SIG-M5 treated with dmso at 0.1 percent for 504 hours (cell line): ENCODE results near the gene DALRD3.

Experiments
- DNase-seq: peaks from one replicate; lab custom pipeline; 2025; ENCODE audit not compliant: unreplicated experiment; lab: John Stamatoyannopoulos, UW

The DALRD3 gene

DNA sequence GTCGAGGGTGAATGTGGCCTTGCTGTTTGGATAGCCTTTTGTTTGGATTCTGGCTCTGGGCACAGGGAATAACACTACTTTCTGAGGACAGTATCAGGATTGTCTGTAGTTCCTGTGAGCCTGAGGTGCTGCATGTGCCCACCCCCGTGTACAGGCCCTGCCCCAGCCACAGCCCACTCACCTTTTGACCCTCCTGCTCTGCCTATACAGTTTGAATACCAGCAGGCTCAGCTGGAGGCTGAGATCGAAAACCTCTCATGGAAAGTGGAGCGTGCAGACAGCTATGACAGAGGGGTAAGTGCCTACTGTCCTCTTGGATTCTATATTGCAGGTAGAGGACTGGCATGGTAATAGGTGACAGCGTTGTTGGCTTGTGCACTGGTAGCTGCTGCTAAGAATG, 35.7 kb downstream of the DALRD3 start:
- no peak for DNase-seq

DNA sequence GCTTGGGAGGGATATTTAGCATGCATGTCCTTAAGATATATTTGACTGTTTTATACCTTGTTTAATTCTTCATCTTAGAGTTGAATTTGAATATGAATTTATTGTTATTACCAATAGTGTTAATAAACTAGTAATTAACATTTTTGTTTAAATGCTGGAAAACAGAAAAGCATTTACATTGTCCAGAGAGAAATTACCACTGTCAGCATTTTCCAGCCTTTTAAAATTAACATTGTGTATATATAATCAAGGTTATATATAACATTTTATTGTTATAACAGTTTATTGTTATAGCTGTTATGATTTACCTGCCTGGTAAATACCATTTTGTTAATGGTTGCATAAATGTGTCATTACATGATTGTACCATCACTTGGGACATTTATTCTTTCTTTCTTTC, 36.4 kb downstream of the DALRD3 start:
- no peak for DNase-seq

GRCh38 chr3:48980295-48980694, 38.1 kb downstream of the DALRD3 start:
- DNase-seq: no peak

GRCh38 chr3:48979451-48979850, 38.9 kb downstream of the DALRD3 start:
- DNase-seq: no peak

- no peak for DNase-seq
Observed at GRCh38 chr3:48974076-48974864, 44.1 kb downstream of the DALRD3 start.

DNA sequence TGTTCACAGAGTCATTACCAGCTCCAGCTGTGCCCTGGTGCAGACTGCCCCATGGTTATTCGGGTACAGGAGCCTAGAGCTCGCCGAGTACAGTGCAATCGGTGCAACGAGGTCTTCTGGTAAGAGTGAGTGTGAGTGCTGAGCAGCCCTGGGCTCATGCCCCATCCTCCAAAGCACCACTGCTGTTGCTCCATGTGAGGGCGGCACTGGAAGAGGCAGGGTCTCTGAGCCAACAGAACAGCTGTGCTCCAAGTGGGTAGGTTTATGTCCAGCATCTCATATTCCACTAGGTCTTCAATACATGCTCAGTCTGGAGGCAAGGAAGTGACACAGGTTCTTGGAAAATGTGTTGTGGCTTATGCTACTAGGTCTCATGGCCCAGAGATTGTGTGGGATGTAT, 47.8 kb downstream of the DALRD3 start:
- no peak for DNase-seq

DNA sequence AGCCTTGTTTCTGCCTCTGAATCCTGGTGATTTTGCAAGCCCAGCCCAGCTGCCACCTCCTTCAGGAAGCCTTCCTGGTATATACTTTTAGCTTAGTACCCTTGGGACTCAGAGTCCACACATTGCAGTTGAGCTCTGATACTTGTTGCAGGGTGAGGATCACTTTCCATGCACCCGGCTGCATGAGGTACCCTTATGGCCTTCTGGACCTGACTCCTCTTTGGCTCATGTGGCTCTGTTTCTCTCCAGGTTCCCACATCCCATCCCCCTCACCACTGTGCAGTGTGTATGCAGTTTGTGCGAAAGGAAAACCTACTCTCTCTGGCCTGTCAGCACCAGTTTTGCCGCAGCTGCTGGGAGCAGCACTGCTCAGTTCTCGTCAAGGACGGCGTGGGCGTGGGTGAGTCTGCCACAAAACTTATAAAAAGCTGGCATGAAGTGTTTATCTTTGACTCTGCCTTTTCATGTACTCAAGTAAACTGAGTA, 51.5 kb downstream of the DALRD3 start:
- DNase-seq: no peak

- DNase-seq: no peak
Observed at GRCh38 chr3:48966367-48966766, 52.0 kb downstream of the DALRD3 start.
